Measurements from ENCODE around the gene PTK7.

Gene PTK7

DNA sequence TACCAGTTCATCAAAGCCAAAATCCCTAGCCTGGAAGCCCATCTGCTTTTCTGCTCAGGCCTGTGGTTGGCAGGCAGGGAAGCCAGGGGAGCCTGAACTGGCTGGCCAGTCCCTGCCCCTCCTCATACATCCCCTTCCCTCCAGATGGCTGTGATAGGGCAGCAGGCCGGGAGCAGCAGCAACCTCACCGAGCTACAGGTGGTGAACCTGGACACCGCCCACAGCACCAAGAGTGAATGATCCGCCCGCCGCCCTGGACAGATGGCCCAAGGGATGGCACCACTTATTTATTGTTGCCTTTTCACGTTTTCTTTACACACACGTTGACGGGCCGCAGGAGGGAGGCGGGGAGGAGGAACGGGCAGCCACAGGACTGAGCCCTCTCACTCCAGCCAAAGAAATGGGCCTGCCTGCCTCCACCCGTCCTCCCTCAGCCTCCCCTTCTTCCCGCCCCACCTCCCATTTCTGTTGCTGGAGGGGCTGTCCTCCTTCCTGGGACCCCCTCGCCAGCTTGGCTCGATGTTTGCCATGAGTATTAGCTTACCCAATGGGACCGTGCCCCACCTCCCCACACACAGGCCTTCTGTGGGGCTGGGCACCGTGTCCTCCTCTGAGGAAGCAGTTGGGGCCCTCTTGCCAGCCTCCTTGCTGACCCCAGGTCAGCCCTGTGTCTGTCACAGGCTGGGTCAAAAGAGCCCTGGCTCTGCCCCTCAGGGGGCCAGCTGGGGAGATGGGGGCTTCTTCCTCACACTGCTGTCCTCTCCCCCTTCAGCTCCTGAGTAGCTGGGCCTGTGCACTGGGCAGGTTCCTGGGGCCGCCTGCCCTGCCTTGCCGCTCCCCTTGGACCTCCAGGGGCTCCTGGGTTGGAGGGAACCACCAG, 103.1 kb downstream of the PTK7 start:
- no peak for DNase-seq (ENCODE audit: low read depth in 2 of 2)

GRCh38 chr6:43180058-43180457, 103.9 kb downstream of the PTK7 start:
- no peak for DNase-seq (ENCODE audit: low read depth in 2 of 2)

GRCh38 chr6:43180985-43181384, 104.9 kb downstream of the PTK7 start:
- no peak for DNase-seq (ENCODE audit: low read depth in 2 of 2)

DNA sequence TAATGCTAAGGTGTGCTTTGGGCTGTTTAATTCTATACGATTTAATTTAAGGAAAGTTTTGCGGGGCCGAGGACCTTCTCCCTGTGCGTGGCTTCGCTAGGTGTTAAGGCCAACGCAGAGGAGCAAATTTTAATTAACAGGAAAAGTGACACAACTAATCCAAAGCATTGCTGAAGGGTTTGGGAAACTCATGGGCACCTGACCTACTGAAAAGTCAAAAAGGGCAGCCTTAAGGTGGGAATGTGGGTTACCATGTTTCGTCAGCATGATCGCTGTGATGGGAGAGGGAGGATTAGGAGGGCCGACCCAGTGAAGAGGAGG, 105.5 kb downstream of the PTK7 start:
- no peak for DNase-seq (ENCODE audit: low read depth in 2 of 2)

DNA sequence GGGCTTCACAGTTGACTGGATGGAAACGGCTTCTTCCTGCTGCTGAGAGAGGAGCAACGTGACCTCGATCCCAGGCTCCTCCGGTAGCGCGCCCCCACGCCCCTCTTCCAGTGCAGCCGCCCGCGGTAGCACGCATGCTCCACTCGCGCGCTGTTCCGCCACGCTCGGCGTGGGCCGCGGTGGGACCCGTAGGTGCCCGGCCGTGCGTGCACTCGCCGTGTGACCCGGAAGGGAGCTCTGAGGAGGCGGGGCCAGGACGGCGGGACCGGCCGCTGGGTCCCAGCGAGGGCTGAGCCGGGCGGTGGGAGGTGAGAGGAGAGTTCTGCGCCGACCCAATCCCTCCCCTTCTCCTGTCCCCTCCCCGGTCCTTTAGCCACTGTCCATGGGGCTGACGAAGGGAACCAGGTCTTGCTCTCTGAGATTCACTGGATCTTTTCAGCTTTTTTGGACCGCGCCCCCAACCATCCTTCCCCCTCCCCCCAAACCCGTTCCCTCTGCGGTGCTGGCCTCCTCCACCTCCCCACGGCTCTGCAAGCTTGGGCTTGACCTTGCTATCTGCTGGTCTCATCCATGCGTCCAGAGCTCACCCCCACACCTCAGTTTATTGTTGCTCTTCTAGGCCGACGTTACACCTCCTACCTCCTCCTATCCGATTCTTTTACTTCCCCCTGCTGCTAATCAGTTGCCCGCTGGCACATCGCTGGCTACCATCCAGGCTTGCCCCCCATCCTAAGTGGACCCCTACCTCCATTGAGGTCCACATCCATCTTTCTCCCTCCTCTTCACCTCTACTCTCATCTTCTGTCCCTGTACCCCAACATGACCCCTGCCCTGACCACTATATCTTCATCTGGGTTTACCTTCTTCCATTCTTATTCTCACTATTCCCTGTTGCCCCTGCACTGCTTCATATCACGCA, 106.1 kb downstream of the PTK7 start, which contains the start of gene CUL9:
Gene CUL9 (plus strand): TSS at position 255 of the 919 bp plus-strand sequence. CDS start 2,115 bp downstream, outside the sequence.
- peak; percentile 48 to 58 for DNase-seq (ENCODE audit: low read depth in 2 of 2)

- DNase-seq (ENCODE audit: low read depth in 2 of 2) = no peak
Measured at GRCh38 chr6:43183441-43183840, 107.3 kb downstream of the PTK7 start.

- no peak for DNase-seq (ENCODE audit: low read depth in 2 of 2)
Measured at GRCh38 chr6:43184268-43184985, 108.3 kb downstream of the PTK7 start.

DNA sequence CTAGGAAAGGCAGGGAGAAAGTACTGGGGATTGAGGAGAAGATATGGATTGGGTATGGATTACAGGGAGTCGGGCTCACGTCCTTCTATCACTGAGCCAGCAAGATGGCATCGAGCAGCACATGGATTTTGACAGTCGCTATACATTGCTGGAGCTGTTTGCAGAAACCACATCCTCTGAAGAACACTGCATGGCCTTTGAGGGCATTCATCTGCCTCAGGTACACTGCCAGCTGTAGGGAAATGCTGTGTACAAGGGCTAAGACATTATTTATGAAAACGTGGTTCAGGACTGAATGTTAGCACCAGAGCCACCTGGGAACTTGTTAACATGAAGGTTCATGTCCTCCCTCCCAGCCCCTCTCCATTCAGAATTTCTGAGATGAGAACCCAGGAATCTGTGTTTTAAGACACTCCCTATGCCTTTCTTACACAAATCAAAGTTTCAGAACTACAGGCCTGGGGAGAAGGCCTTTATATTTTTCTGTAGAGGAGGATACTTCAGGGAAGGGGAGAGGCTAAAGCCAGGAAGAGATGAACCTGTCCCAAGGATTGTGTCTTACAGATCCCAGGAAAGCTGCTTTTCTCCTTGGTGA, 109.4 kb downstream of the PTK7 start:
- no peak for DNase-seq (ENCODE audit: low read depth in 2 of 2)

DNA sequence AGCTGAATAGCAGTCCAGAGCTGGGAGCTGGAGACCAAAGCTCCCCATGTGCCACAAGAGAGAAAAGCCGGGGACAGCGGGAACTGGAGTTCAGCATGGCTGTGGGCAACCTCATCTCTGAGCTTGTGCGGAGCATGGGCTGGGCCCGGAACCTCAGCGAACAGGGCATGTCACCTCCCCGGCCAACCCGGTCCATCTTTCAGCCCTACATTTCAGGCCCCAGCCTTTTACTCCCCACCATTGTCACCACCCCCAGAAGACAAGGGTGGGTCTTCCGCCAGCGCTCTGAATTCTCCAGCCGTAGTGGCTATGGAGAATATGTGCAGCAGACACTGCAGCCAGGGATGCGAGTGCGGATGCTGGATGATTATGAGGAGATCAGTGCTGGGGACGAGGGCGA, 109.9 kb downstream of the PTK7 start:
- DNase-seq (ENCODE audit: low read depth in 2 of 2) = no peak

DNA sequence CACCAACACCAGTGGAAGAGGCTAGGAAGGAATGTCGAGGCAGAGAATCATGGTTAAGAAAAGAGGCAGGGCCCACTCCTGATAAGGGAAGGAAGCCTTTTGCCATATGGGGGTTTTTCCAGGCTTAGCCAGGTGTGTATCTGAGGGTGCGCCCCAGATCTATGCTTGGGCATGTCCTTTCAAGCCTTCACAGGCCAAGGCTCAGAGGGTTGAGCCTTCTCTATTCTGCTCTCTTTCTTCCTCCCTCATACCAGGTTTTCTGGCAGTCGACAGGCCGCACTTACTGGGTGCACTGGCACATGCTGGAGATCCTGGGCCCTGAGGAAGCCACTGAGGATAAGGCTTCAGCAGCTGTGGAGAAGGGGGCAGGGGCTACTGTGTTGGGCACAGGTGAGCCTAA, 110.6 kb downstream of the PTK7 start:
- DNase-seq (ENCODE audit: low read depth in 2 of 2) = no peak

- no peak for DNase-seq (ENCODE audit: low read depth in 2 of 2)
Measured at GRCh38 chr6:43187821-43188220, 111.7 kb downstream of the PTK7 start.

GRCh38 chr6:43188426-43188825, 112.3 kb downstream of the PTK7 start:
- DNase-seq (ENCODE audit: low read depth in 2 of 2) = no peak

- no peak for DNase-seq (ENCODE audit: low read depth in 2 of 2)
Measured at GRCh38 chr6:43189776-43190304, 113.7 kb downstream of the PTK7 start.

DNA sequence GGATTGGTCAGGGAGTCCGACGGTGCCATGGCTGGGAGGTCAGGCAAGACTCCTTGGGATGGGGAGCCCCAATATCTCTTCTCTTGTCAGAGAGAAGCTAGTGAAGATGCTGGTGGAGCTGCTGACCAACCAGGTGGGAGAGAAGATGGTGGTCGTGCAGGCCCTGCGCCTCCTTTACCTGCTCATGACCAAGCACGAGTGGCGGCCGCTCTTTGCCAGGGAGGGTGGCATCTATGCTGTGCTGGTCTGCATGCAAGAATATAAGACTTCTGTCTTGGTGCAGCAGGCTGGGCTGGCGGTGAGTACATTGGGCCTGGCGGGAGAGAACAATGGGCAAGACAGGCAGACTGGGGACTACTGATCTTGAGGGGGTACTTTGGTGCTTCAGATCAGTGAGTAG, 116.8 kb downstream of the PTK7 start:
- DNase-seq (ENCODE audit: low read depth in 2 of 2) = no peak

DNA sequence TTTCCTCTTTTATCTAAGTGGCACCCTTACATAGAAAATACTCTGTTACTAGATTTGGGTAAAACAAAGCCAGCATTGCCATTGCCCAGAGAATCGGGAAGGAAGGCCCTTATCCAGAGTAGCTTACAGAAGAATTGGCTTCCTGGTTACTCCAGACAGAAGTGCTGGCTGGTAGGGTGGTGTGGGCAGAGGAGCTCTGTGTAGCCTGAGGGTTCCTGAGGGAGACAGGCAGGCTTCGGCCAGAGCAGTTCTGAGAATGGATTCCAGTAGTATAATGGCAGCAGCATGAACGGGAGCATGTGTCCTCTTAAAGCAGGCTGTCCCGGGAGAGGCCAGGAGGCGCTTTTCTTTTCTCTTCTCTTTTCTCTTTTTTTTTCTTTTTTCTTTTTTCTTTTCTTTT, 117.8 kb downstream of the PTK7 start:
- no peak for DNase-seq (ENCODE audit: low read depth in 2 of 2)

DNA sequence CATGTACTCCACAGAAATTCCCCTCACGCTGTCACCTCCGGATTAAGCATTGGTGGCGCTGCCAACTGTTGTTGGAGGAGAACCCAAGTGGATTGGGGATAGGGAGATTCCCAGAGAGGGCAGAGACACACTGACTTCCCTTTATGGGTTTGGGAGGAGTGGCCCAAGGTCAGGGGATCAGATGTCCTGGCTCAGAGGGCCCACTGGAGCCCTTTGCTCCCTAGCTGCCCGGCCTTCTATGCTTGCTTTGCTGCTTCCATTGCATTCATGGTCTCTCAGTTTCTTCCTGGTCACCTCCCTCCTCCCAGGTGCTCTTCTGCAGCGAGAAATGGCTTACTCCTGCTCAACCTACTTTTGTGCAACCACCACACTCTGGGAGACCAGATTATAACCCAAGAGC, 120.2 kb downstream of the PTK7 start:
- DNase-seq (ENCODE audit: low read depth in 2 of 2) = no peak

DNA sequence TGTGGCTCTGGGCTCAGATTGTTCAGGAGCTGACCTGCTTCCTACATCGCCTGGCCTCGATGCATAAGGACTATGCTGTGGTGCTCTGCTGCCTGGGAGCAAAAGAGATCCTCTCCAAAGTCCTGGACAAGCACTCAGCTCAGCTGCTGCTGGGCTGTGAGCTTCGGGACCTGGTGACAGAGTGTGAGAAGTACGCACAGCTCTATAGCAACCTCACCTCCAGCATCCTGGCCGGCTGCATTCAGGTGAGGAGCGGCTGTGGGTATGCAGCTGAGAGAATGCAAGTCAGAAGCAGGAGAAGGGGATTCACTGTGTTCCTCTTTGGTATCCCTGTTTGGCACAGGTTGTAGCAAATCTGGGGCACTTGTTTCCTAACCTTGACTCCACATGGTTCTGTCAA, 123.8 kb downstream of the PTK7 start:
- no peak for DNase-seq (ENCODE audit: low read depth in 2 of 2)

DNA sequence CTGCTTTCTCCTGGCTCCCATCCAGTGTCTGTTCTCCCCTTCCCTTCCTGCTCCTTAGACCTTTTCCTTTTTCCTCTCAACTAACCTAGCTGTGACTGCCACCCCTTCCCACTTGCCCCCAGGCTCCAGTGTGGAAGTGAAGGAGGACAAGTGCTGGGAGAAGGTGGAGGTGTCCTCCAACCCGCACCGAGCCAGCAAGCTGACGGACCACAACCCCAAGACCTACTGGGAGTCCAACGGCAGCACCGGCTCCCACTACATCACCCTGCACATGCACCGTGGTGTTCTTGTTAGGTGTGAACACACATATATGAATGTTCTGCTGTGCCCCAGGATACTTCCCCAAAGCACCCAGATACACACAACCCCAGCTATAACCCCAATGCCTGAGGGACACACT, 124.4 kb downstream of the PTK7 start:
- no peak for DNase-seq (ENCODE audit: low read depth in 2 of 2)

DNA sequence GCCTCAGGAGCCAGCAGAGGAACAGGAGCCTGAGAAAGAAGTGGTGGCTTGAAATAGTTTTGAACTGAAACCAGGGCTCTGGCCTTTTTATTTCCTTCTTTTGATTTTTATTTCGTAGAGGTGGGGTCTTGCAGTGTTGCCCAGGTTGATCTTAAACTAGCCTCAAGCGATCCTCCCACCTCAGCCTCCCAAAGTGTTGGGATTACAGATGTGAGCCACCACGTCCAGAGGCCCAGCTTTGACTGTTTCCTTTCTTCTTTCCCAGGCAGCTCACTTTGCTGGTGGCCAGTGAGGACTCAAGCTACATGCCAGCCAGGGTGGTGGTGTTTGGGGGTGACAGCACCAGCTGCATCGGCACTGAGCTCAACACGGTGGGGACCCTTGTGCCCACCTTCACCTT, 126.3 kb downstream of the PTK7 start:
- DNase-seq (ENCODE audit: low read depth in 2 of 2) = no peak

GRCh38 chr6:43203029-43203717, 127.1 kb downstream of the PTK7 start:
- no peak for DNase-seq (ENCODE audit: low read depth in 2 of 2)

GRCh38 chr6:43203718-43204095, 127.6 kb downstream of the PTK7 start:
- DNase-seq (ENCODE audit: low read depth in 2 of 2) = no peak
